Left colon (tissue), 2 donors: ENCODE data around the gene CAMSAP2. TPM values are rescaled to one million over a fixed set of nuclear protein-coding genes. Genes with fewer than 3 reads are reported as not detected.
A peak's percentile ranks its signal among the peaks of the same experiment; 100 is the strongest.

Experiments
- ATAC-seq: fragments of 200-7000 bp; cut with Tn5 transposase; one replicate; pipeline ENCODE4 v1.9.1; 2020; ENCODE audit warnings: mild to moderate bottlenecking, moderate library complexity
- DNase-seq, 2 donors: peaks; one replicate each; pipeline ENCODE4 v3.0.0-alpha.2; 2020
- intact Hi-C, 2 donors: fragments of 100-400 bp; cut with DNase I in 1 of 2; cut with micrococcal nuclease in 1 of 2; formaldehyde crosslinking; loops; one replicate each; pipeline versions ENCODE4 v1.11.2 to v1.14.0; 2022; cut with DNase I, micrococcal nuclease
- total RNA-seq, 2 donors: library from RNA; stranded (reverse); fragmentation: NEBNext Ultra II Directional; extraction: Animal tissue kit (Norgen Biotek cat#: 25700); gene quantifications; one replicate each; pipeline ENCODE4 v1.2.1, GENCODE V29; 2021
- donor health status: DM: no; HTN: no; CAD: no.
- donor health status: DM: yes; HTN: yes; CAD: no.

The CAMSAP2 gene
- total RNA-seq, 2 donors from 2014 or later, result 7.4 to 9.0 TPM

DNA sequence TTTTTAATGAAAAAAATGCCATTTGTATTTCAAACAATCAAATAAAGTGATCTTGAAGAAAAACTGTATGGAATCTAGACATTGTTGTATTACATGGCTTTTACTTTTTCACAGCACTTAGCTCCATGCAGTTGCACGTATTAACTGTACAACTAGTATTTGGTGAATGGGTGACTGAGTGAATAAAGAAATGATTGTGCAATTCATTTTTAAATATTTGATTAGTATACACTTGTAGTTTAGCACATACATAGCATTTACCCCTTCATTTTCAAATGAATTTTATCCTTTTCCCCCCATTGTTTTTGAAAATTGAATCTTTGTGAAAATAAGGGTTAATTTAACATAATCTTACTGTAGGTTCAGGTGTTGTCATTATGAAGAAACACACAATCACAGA lies 79.6 kb downstream of the CAMSAP2 start:
- intact Hi-C loops, result no loop called here
- ATAC-seq (no peak), DNase-seq (no peak)

DNA sequence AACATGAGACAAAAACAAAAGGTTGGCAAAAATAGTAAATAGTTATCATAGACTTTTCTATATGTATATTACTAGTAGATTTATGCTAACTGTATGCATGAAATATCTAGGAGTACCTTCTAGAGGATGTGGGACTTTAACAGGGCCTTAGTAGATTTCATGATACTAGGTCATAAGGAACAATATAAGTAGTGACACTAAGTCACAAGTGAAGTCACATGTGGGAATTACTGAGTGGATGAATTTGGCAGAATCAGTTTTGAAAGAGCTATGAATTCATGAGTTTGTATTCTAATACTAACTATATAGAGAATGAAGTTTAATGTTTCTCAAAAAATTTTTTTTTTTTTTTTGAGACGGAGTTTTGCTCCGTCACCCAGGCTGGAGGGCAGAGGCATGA lies 81.0 kb downstream of the CAMSAP2 start:
- DNase-seq (no peak), ATAC-seq (no peak)
- intact Hi-C loops, result no loop called here

DNA sequence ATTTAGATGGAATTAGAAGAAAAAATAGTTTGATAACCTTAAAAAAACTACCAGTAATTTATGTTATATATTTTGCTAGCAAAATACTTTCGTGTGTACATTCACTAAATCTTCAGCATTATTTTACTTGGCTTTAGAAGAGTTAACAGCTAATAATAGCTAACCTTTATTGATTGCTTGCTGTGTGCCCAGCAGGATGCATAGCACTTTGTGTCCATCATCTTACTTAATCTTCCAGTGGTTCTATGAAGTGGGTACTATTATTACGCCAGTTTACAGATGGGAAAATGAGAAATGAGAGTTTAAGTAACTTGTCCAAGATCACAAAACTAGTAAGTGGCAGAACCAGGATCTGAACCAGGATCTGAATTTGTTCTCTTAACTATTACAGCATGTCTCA lies 92.4 kb downstream of the CAMSAP2 start:
- ATAC-seq, result no peak
- DNase-seq, result no peak
- intact Hi-C loops, result loop anchor here in 1 of 2 donors (10.0 kb wide), 1 partner anchor 206 kb away; the partner anchor contains the start of gene KIF14

DNA sequence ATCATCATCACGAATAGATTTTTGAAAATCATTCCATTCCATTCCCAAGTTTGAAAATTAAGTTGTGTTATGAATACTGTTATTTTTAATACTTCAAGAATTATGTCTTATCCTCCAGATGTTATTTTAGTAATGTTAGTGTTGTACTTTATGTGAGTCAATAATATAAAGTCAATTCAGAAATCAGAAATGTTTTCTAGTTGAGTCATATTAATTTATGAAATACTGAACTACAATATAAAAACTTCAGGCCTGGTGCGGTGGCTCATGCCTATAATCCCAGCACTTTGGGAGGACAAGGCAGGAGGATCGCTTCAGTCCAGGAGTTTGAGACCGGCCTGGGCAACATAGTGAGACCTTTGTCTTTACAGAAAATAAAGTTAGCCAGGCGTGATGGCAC lies 95.7 kb downstream of the CAMSAP2 start:
- intact Hi-C loops, result loop anchor here in 1 of 2 donors (10.0 kb wide), 1 partner anchor 210 kb away; the partner anchor contains the start of gene KIF14
- no peak for DNase-seq
- ATAC-seq, result no peak

DNA sequence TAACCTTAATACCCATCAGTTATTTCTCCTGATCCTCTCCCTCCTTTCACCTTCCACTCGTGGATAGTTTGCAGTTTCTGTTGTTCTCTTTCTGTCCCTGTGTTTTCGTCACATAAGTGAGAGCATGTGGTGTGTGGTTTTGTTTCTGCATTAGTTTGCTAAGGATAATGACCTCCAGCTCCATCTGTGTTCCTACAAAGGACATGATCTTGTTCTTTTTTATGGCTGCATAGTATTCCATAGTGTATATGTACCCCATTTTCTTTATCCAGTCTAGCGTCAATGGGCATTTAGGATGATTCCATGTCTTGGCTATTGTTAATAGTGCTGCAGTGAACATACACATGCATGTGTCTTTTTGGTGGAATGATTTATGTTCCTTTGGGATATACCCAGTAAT lies 97.5 kb downstream of the CAMSAP2 start:
- no peak for ATAC-seq
- intact Hi-C loops, result loop anchor here in 1 of 2 donors (10.0 kb wide), 1 partner anchor 211 kb away; the partner anchor contains the start of gene KIF14
- no peak for DNase-seq

DNA sequence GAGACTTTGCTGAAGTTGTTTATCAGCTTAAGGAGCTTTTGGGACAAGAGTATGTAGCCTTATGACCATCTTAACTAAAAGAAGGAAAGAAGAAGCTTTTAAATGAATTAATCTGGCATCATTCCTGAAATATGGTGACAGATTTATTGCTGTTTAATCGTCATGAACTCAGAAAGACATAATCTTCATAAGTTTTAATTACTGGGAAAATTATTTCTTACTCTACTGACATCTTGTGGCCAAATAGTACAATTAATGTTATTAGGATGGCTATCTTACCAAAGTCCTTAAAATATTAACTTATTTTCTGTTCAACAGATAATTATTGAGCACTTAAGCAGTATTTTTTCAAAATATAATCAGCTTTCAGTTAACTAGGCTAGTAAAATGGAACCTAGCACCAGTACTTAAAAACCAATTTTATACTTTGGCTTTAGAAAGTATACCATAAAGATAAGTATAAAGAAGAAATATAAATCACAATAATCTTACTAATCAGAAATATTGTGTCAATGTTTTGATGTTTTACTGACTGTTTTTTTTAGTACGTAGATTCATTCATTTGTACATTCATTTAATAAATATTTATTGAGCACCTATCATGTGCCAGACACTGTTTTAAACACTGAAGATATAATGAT lies 99.4 kb downstream of the CAMSAP2 start:
- no peak for ATAC-seq
- no peak for DNase-seq
- intact Hi-C loops, result loop anchor here in 1 of 2 donors (10.0 kb wide), 1 partner anchor 213 kb away; the partner anchor contains the start of gene KIF14

DNA sequence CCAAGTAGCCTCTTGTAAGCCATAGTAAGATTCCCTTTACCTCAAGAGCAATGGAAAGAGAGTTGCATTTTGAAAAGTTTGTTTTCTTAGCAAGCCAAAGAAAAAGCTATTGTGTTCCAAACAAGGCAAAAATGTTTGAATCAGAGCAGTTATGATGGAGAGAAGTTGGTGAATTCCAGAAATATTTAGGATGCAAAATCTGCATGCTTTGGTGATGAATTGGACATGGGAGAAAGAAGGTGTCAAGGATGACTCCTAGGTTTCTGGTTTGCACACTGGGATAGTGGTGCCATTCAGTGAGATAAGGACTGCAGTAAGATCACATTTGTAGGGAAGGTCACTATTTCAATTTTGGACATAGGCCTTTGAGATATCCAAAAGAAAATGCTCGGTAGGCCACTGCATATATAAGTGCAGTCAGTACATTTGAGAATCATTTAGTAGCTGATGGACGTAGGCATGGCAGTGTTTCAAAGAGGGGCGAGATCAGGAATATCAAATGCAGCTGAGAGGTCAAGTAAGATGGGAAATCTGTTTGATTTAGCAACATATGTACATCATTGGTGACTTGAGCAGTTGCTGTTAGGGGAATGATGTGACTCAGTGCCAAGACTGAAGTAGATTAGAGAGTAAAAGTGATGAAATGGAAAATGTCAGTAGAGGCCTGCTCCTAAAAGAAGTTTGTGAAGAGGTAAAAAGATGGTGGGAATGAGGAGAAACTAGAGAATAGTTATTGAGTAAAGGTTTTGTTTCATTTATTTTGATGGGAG lies 100.2 kb downstream of the CAMSAP2 start:
- DNase-seq (no peak), ATAC-seq (no peak)
- intact Hi-C loops, result loop anchor here in 1 of 2 donors (10.0 kb wide), 1 partner anchor 214 kb away; the partner anchor contains the start of gene KIF14

DNA sequence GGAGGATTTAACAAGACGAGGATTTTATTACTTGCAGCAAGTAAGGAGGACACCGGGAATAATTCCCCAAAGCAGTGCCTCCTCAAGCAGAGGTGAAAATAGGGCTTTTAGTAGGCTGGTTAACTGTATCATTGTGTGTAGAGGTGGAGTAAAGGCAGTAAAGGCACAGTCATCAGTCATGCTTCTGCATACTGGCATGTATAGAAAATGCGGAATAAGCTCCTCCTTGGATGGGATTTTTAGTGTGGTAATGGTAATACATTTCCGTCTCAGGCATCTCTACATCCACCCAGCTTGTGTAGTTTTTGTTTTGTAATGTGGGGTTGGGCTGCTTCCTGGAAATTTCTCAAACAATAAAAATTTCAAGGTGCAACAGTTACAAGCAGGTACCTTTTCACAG lies 106.7 kb downstream of the CAMSAP2 start:
- intact Hi-C loops, result no loop called here
- ATAC-seq (no peak), DNase-seq (no peak)

DNA sequence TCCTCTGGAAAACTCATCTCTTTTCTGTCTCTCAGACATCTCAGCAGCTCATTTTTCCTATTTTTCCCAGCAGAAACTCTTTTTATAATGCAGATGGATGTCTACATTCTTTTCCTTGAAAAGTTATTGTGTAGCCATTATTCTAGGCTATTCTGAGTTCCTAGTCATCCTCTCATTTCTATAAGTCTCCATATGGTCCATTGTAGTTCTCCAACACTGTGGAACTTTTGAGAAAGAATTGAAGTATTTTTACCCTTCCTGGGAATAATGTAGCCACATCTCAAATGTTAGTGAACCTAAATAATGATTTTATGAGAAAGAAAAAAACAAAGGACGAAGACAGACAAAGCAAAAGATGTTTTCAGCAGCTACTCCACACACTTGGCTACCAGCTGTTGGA lies 107.7 kb downstream of the CAMSAP2 start:
- DNase-seq, result no peak
- intact Hi-C loops, result no loop called here

DNA sequence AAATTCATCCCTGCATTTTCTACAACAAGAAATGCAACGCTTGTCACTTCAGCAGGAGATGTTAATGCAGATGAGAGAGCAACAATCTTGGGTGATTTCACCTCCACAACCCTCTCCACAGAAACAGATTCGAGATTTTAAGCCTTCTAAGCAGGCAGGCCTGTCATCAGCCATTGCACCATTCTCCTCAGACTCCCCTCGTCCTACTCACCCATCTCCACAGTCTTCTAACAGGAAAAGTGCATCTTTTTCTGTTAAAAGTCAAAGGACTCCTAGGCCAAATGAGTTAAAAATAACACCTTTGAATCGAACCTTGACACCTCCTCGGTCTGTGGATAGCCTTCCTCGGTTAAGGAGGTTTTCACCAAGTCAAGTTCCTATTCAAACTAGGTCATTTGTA lies 110.7 kb downstream of the CAMSAP2 start:
- no peak for DNase-seq
- intact Hi-C loops, result no loop called here

More for the DNA sequence above, 107.7 kb downstream of the CAMSAP2 start:
- ATAC-seq, result no peak

DNA sequence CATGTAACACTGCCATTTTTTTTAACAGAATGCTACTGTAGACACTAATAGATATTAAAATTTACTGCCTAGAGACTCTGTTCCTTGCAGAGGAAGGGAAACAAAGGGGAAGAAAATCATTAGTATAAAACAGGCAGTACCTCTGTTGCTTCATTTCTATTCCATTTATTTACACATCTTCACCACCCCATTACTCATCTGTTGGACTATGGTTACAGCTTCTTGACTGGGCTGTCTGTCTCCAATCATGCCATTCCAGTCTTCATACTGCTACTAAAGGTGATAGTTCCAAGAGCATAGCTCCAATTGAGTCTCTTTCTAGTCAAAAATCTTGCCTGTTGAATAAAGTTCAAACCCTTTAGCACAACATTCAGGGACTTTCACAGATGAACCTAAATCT lies 111.9 kb downstream of the CAMSAP2 start:
- intact Hi-C loops, result no loop called here
- DNase-seq (no peak), ATAC-seq (no peak)

More for the DNA sequence above, 110.7 kb downstream of the CAMSAP2 start:
- no peak for ATAC-seq

DNA sequence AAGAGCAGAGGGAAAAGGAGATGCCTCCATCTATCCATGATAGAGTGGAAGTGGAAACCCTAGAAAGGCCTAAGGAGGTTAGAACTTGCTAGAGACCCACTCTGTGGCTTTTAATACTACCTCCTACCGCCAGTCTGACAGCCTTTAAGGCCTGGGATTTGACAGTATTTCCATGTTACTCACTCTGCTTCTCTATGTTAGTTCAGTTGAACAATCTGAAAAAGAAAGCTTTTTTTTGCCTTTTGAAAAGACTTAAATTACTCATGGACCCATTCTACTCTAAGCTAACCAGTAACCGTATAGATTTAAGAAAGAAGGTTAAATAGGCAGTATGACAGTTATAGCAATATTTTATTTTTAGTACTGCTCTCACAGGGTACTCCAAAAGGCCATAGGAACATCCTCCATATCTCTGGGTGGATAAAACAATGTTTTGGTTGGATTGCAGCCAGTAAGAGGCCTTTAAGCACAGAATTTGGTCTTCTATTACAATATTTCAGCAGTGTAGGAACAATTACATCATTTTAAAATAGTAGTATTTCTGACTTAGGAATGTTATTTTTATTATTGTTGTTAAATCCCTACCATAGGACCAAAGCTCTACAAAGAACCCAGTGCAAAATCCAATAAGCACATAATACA lies 118.1 kb downstream of the CAMSAP2 start:
- DNase-seq, result no peak
- no peak for ATAC-seq
- intact Hi-C loops, result no loop called here

DNA sequence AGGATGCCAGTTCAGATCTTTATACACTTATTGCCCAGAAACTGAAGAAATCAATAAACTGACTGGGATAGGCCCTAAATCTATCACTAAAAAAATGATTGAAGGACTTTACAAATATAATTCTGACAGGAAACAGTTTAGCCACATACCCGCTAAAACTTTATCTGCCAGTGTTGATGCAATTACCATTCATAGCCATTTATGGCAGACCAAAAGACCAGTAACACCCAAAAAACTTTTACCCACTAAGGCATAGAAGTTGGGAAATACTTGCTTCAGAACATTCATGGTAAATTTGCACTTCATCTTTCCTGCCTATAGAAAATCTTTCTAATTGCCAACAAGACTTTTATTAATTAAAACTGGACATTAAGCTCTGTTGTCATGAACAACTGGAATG lies 119.1 kb downstream of the CAMSAP2 start:
- DNase-seq (no peak), ATAC-seq (no peak)
- intact Hi-C loops, result no loop called here

DNA sequence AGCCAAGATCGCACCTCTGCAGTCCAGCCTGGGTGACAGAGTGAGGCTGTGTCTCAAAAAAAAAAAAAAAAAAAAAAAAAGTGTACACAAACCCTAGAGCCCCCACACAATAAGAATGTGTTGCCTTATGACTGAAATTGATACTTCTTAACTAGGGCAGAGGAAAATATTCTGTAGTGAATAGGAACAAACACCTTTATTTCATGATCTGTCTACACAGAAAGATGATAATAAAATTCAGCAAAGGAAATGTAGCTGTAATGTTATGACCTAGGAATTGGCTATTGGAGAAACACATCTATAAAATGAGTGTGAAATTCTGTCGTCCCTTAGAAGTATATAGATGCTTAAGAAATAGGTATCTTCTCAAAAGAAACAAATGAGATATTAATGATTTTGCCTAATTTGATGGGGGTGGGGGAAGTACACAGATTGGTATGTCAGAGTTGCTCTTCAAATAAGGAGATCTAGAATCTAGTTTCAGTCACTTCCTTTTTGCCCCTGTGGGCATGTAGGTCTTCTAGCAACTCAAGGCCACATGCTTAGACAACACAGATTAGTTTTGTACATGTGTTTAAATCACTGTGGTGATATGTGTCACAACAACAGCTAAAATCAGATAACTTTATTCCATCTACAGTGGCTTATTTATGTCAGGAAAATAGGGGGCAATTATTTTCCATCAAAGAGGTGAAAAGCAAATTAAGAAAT lies 123.4 kb downstream of the CAMSAP2 start:
- DNase-seq (no peak), ATAC-seq (no peak)
- intact Hi-C loops, result no loop called here

DNA sequence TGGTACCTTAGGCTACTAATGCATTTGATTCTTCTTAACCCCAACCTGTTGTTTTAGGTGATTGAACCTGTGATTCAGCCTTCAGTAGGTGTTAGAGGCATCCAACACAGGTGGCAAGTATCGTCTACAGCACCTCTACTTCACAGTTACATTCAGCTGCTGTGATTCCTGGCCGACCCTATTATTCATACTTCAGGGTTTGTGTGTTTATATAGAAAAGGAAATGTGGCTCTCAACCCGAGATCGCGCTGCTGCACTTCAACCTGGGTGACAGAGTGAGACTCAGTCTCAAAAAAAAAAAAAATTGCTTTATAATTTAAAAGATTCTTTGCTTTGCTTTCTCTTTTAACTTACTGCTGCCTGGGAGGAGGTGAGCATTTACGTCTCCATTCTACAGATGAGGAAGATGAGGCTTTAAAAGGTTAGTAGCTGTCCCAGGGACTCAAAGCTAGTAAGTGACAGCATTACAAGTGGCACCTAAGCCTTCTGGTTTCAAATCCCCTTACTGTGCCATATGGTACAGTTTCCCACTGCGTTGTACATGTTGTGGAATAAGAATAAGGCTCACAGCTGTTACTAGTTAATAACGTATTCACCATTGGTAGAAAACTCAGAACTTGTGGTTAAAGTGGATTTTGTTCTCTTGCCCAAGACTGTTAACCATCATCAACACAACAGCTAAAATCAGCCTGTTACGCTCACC lies 124.2 kb downstream of the CAMSAP2 start:
- no peak for DNase-seq
- no peak for ATAC-seq
- intact Hi-C loops, result no loop called here

DNA sequence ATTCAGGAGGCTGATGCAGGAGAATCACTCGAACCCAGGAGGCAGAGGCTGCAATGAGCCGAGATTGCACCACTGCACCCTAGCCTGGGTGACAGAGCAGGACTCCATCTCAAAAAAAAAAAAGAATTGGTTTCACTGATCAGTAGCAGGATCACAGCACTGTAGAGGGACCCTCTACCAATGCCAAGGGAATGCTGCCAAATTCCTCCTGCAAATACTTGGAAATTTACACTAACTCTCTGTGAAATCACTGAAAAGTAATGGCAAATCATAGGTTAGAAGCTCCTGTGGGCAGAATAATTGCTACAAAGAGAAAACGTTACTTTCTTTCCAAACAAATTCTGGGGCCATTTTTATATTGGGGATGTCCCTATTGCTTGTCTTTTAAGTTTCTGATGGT lies 127.4 kb downstream of the CAMSAP2 start:
- no peak for ATAC-seq
- intact Hi-C loops, result no loop called here
- no peak for DNase-seq

DNA sequence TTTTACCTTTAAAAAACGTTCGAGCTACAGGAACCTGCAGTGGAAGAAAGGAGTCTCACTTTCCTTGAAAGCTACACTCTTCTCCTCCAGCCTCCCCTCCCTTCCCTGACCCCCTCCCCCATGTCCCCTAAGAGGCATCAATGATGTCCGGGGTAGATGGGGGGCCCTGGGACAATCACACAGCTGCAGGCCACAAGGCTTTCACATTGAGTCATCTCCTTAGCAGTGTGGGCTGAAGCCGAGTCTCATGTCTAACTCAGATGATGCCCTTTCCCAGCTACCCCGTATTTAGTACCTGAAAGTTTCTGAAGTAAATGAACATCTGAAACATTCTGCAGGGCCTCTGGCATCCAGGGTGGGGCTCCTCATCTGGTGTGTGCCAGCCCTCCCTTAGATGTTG lies 127.8 kb downstream of the CAMSAP2 start:
- peak in 1 of 2 donors; percentile 39 for DNase-seq
- intact Hi-C loops, result no loop called here
- peak; percentile 32 for ATAC-seq

DNA sequence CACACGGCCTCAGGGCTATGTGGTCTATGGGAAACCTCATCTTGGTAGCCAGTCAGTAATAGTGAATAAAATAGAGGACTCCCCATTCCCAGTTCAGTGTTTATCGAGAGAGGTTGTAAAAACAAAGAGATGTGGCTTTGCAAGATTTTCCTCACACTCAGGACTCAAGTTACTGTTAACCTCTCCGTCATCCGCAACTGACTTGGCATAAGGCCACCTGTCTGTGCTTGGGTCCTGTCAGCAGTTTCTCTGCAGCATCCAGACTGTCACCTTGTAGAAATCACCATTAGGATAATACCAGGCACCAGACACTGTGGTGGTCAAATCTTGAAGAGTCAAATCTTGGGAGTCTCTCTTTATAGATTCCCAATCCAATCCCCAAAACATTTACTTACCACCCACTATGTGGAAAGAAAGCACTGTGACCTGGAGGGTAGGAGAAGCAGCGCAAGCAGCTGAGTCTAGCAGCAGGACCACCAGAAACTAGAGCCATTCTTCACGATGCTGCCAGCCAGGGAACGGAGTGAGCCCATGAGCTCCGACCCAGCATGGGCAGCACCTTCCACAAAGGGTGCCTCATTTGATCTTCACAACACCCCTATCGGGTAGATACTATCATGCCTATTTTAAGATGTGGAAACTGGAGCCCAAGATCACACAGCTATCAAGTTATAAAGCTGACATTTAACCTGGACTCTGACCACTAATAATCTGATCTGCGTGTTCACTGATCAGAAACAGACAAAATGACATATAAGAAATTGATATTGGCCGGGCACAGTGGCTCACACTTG lies 128.5 kb downstream of the CAMSAP2 start:
- DNase-seq, result no peak
- intact Hi-C loops, result no loop called here
- ATAC-seq, result no peak
